Measurements from ENCODE around the gene PRKCE. TPM values are rescaled to one million over a fixed set of nuclear protein-coding genes. Genes with fewer than 3 reads are reported as not detected.

Gene PRKCE
- total and polyA plus RNA-seq, 2 of the 8 experiments (the other 6 are each of a cell fraction or from before 2014, with no cell fraction given) = 0.54 to 2.1 TPM

DNA sequence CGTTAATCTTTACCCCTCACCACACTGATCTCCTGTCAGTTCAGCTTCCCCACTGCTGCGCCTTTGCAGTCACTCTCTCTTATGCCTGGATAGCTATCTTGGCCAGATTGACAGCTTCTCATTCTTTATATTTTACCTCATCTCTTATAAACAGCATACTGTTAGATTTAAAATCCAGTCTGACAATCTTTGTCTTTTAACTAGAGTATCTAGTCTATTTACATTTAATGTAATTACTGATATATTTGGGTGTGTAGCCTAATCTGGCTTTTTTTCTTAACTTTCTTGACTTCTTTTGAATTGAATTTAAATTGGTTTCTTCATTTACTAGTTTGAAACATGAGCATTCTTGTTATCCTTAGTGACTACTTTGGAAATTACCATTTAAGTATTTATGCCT lies 225.1 kb downstream of the PRKCE start:
- no peak overlapping the region for H3K4me2 ChIP-seq (ENCODE audit: insufficient read depth in 1 of 2, low read depth in 2 of 2, low read length in 2 of 2)
- no peaks in the 10 kb centered on the region for H3K27me3 ChIP-seq (replicated peaks in 1 of 4; ENCODE audit: control insufficient read depth in 3 of 4, extremely low read depth in 1 of 4, insufficient read depth in 3 of 4, low read length in 3 of 4)
- H2BK15ac ChIP-seq (ENCODE audit: low read length) = no peak overlapping the region
- H3K36me3 ChIP-seq (ENCODE audit: control insufficient read depth in 2 of 4, insufficient read depth in 4 of 4, low read length in 3 of 4) = no peaks in the 10 kb centered on the region
- no peak overlapping the region for H2AK5ac ChIP-seq (ENCODE audit: low read depth, low read length)
- DNase-seq (ENCODE audit: low read depth in 1 of 2, low spot score in 2 of 2) = no peak
- WGBS, 2 experiments (ENCODE audit: extremely low coverage in 1 of 2, insufficient coverage in 1 of 2, insufficient read length in 1 of 2, insufficient replicate concordance in 2 of 2, low coverage in 1 of 2, low lambda C conversion rate in 2 of 2, missing lambda C conversion rate in 1 of 2) = 95% methylated on average over 2 of the region's 2 CpGs; no CpG with 5 or more reads in 1 of the 2 experiments
- FAIRE-seq = no peak
- no peaks in the 10 kb centered on the region for H3K23me2 ChIP-seq (ENCODE audit: low read depth, low read length)
- CTCF ChIA-PET (ENCODE audit: partially characterized antibody) = no interaction called here
- no peaks in the 10 kb centered on the region for H3K79me2 ChIP-seq (ENCODE audit: control insufficient read depth in 1 of 2, insufficient read depth in 2 of 2, low read length in 2 of 2)
- H3K9me3 ChIP-seq (ENCODE audit: insufficient read depth in 2 of 2, low read depth in 1 of 2, low read length in 1 of 2) = peaks cover 8 to 12% of the 10 kb centered on the region in 2 experiments; a peak in 1 of 4 replicates
- H3K4me1 ChIP-seq (replicated peaks in 1 of 4; ENCODE audit: control insufficient read depth in 3 of 4, insufficient read depth in 4 of 4, low read length in 3 of 4) = no peaks in the 10 kb centered on the region
- H3K4ac ChIP-seq (replicated peaks; ENCODE audit: insufficient read length, low read depth, low read length) = no peak overlapping the region
- no peak overlapping the region for H2BK20ac ChIP-seq (ENCODE audit: low read length)
- no peak overlapping the region for H3K56ac ChIP-seq (replicated peaks; ENCODE audit: insufficient read length, low read depth, low read length)
- no peak overlapping the region for H3K27ac ChIP-seq (ENCODE audit: low read depth, low read length)
- no peak overlapping the region for H3K23ac ChIP-seq (ENCODE audit: insufficient read length)
- H2BK12ac ChIP-seq (ENCODE audit: low read depth, low read length) = no peak overlapping the region
- H3K79me1 ChIP-seq (ENCODE audit: low read depth, low read length) = no peaks in the 10 kb centered on the region
- H4K5ac ChIP-seq (ENCODE audit: insufficient read length, low read depth, low read length) = no peak overlapping the region
- H2BK120ac ChIP-seq (replicated peaks; ENCODE audit: low read depth, low read length) = no peak overlapping the region
- no peaks in the 10 kb centered on the region for H4K20me1 ChIP-seq (replicated peaks in 1 of 2; ENCODE audit: control insufficient read depth in 1 of 2, insufficient read depth in 2 of 2, low read length in 2 of 2)
- POLR2A ChIA-PET (ENCODE audit: partially characterized antibody) = no interaction called here
- H3K9ac ChIP-seq (replicated peaks in 1 of 4; ENCODE audit: extremely low read depth in 1 of 4, low read depth in 3 of 4, low read length in 3 of 4) = no peak overlapping the region
- H2AFZ ChIP-seq (ENCODE audit: low read length) = no peak overlapping the region
- H3K14ac ChIP-seq (ENCODE audit: insufficient read length) = no peak overlapping the region
- H2BK5ac ChIP-seq (ENCODE audit: low read depth, low read length) = no peak overlapping the region
- no peak overlapping the region for H4K8ac ChIP-seq (ENCODE audit: extremely low read depth, insufficient read depth, low read length)
- H3K4me3 ChIP-seq (ENCODE audit: extremely low read depth in 1 of 4, insufficient read depth in 2 of 4, low read depth in 3 of 4, low read length in 4 of 4) = no peak overlapping the region
- H4K91ac ChIP-seq (replicated peaks; ENCODE audit: insufficient read length, low read length) = no peak overlapping the region
- no peak overlapping the region for H3K18ac ChIP-seq (ENCODE audit: extremely low read depth, low read length)
- no peak for TF ChIP-seq FOSL1 (IDR thresholded peaks at IDR 0.05; ENCODE audit: insufficient read depth, low read depth, low read length)
- no peak for TF ChIP-seq HDAC2 (IDR thresholded peaks at IDR 0.05; ENCODE audit: borderline replicate concordance in 1 of 2, low read depth in 2 of 2, low read length in 2 of 2)
- no peak for TF ChIP-seq SP4 (IDR thresholded peaks at IDR 0.05; ENCODE audit: low read length)
- no peak for TF ChIP-seq SUZ12 (IDR thresholded peaks at IDR 0.05; ENCODE audit: low read length)
- no peak for TF ChIP-seq KDM5A (IDR thresholded peaks at IDR 0.05; ENCODE audit: low read length)
- TF ChIP-seq SIN3A (conservative IDR thresholded peaks at IDR 0.05 in 1 of 2, IDR thresholded peaks at IDR 0.05 in 1 of 2; ENCODE audit: low read depth in 1 of 2, low read length in 2 of 2) = no peak
- no peak for TF ChIP-seq CEBPB (IDR thresholded peaks at IDR 0.05; ENCODE audit: low read depth, low read length)
- TF ChIP-seq ASH2L (IDR thresholded peaks at IDR 0.05; ENCODE audit: low read length) = no peak
- TF ChIP-seq CHD1 (IDR thresholded peaks at IDR 0.05; ENCODE audit: low read depth, low read length) = no peak
- no peak for TF ChIP-seq TCF12 (IDR thresholded peaks at IDR 0.05; ENCODE audit: low read depth, low read length)
- TF ChIP-seq BCL11A (IDR thresholded peaks at IDR 0.05; ENCODE audit: low read depth in 2 of 2, low read length in 2 of 2) = no peak
- TF ChIP-seq RFX5 (IDR thresholded peaks at IDR 0.05; ENCODE audit: borderline replicate concordance, low read depth, low read length) = no peak
- no peak for TF ChIP-seq ZNF274 (IDR thresholded peaks at IDR 0.05; ENCODE audit: borderline replicate concordance, extremely low read depth, low read length)
- no peak for TF ChIP-seq SAP30 (IDR thresholded peaks at IDR 0.05; ENCODE audit: insufficient read depth, insufficient replicate concordance, low read length)
- no peak for TF ChIP-seq RNF2 (IDR thresholded peaks at IDR 0.05; ENCODE audit: borderline replicate concordance, low read depth, low read length, missing control alignments, poor library complexity, severe bottlenecking)
